HCT116 (cell line): Measurements from ENCODE around the gene CKAP2L. TPM values are rescaled to one million over a fixed set of nuclear protein-coding genes. Genes with fewer than 3 reads are reported as not detected.

Experiments used
- ATAC-seq: fragments of 200-7000 bp; cut with Tn5 transposase; 2 replicates; pipeline ENCODE4 v1.9.1; 2020; ENCODE audit warnings: mild to moderate bottlenecking, moderate library complexity
- BruUV-seq: library from RNA; stranded (reverse); fragments of 400-500 nt; replicated peaks from 2 replicates; lab custom pipeline; 2021; lab: Mats Ljungman, UMichigan
- CTCF ChIA-PET: fragments of 300-600 bp; sonication (Branson Sonifier 250); formaldehyde crosslinking; loops from one replicate; lab custom pipeline; 2021; ENCODE audit warnings: antibody characterized with exemption; lab: Charles Lee
- POLR2A ChIA-PET: fragments of 300-600, 350-600 bp; sonication (Branson Sonifier 250); formaldehyde crosslinking; loops from one replicate; lab custom pipeline; 2021; ENCODE audit warnings: antibody characterized with exemption; lab: Charles Lee
- RAD21 ChIA-PET, 2 experiments: fragments of 300-600 bp; sonication (Branson Sonifier 250); formaldehyde crosslinking; loops; one replicate each; lab custom pipeline; 2023; ENCODE audit warnings: low total read pairs in 2 of 2; ENCODE audit not compliant: uncharacterized antibody in 2 of 2, unreplicated experiment in 2 of 2, low non-redundant PET in 1 of 2; lab: Charles Lee
- DNase-seq: peaks from one replicate; pipeline ENCODE4 v3.0.0-alpha.2; 2010; ENCODE audit warnings: low read depth, low spot score
- H2AFZ ChIP-seq: fragments of 200-600 bp; shearing (Covaris generic), sonication (generic); 2 replicates; pipeline ENCODE4 v1.6.1; 2017; ENCODE audit warnings: low read depth, mixed run types, mixed read lengths, antibody characterized with exemption, low read length; ENCODE audit not compliant: poor library complexity, severe bottlenecking
- H3K27ac ChIP-seq: 2 replicates; pipeline ENCODE4 v1.5.1; 2012; ENCODE audit warnings: low read depth, low read length
- H3K27me3 ChIP-seq: fragments of 200-600 bp; sonication (generic); 2 replicates; pipeline ENCODE4 v1.6.1; 2016; ENCODE audit warnings: mixed run types, low read length, mixed read lengths; ENCODE audit not compliant: insufficient read depth
- H3K36me3 ChIP-seq, 2 experiments: fragments of 200-500 bp in 1 of 2; fragments of 200-600 bp in 1 of 2; sonication (Bioruptor generic) in 1 of 2; sonication (generic) in 1 of 2; 2 replicates each; pipeline versions ENCODE4 v1.5.1 to v1.6.1; 2014 to 2016; ENCODE audit warnings: low read length in 2 of 2, inconsistent platforms in 1 of 2, mixed read lengths in 1 of 2, mixed run types in 1 of 2; ENCODE audit not compliant: insufficient read depth in 2 of 2, control insufficient read depth in 1 of 2
- H3K4me1 ChIP-seq, 2 experiments: fragments of 200-600 bp in 1 of 2; sonication (generic) in 1 of 2; 2 replicates each; pipeline versions ENCODE4 v1.5.1 to v1.6.1; 2012 to 2017; ENCODE audit warnings: low read length in 2 of 2, inconsistent platforms in 1 of 2, mild to moderate bottlenecking in 1 of 2, mixed read lengths in 1 of 2, mixed run types in 1 of 2, moderate library complexity in 1 of 2; ENCODE audit not compliant: insufficient read depth in 2 of 2, control insufficient read depth in 1 of 2
- H3K4me2 ChIP-seq: fragments of 200-600 bp; sonication (generic); 2 replicates; pipeline ENCODE4 v1.6.1; 2017; ENCODE audit warnings: mixed run types, low read length, mixed read lengths
- H3K4me3 ChIP-seq, 2 experiments: fragments of 200-600 bp in 1 of 2; sonication (generic) in 1 of 2; replicated peaks in 1 of 2; 2 replicates each; pipeline ENCODE4 v1.5.1; 2011 to 2016; ENCODE audit warnings: low read length in 2 of 2, control low read depth in 1 of 2, low read depth in 1 of 2, mild to moderate bottlenecking in 1 of 2, mixed read lengths in 1 of 2, mixed run types in 1 of 2
- H3K79me2 ChIP-seq: fragments of 200-600 bp; sonication (generic); 2 replicates; pipeline ENCODE4 v1.6.1; 2017; ENCODE audit warnings: mild to moderate bottlenecking, mixed run types, low read length, moderate library complexity, mixed read lengths; ENCODE audit not compliant: insufficient read depth
- H3K9ac ChIP-seq: fragments of 200-600 bp; sonication (generic); 2 replicates; pipeline ENCODE4 v1.6.1; 2016; ENCODE audit warnings: low read length, mixed read lengths
- H3K9me2 ChIP-seq: fragments of 200-600 bp; sonication (generic), shearing (Covaris generic); 2 replicates; pipeline ENCODE4 v1.6.1; 2017; ENCODE audit warnings: mixed run types, mild to moderate bottlenecking, moderate library complexity; ENCODE audit not compliant: insufficient read depth
- H3K9me3 ChIP-seq, 2 experiments: fragments of 200-500 bp in 1 of 2; fragments of 200-600 bp in 1 of 2; sonication (Bioruptor generic) in 1 of 2; sonication (generic) in 1 of 2; 2 replicates each; pipeline ENCODE4 v1.6.1; 2014 to 2017; ENCODE audit warnings: low read length in 2 of 2, mixed read lengths in 2 of 2, inconsistent platforms in 1 of 2, low read depth in 1 of 2, mild to moderate bottlenecking in 1 of 2, mixed run types in 1 of 2, moderate library complexity in 1 of 2; ENCODE audit not compliant: control insufficient read depth in 1 of 2, insufficient read depth in 1 of 2
- H4K20me1 ChIP-seq: fragments of 200-600 bp; sonication (generic), shearing (Covaris generic); 2 replicates; pipeline ENCODE4 v1.6.1; 2017; ENCODE audit warnings: mixed run types, mild to moderate bottlenecking, moderate library complexity; ENCODE audit not compliant: insufficient read depth
- CEBPB ChIP-seq: IDR thresholded peaks from 2 replicates; pipeline ENCODE4 v1.6.1; 2012; ENCODE audit warnings: low read depth
- CTCF ChIP-seq, 3 experiments: fragments of 200-600 bp in 1 of 3; sonication (generic) in 1 of 3; IDR thresholded peaks in 2 of 3; conservative IDR thresholded peaks in 1 of 3; 2 replicates each; pipeline ENCODE4 v1.5.1; 2012 to 2017; ENCODE audit warnings: low read depth in 2 of 3, low read length in 2 of 3, antibody characterized with exemption in 1 of 3, borderline replicate concordance in 1 of 3, control low read depth in 1 of 3, mild to moderate bottlenecking in 1 of 3, mixed read lengths in 1 of 3, mixed run types in 1 of 3, moderate library complexity in 1 of 3; ENCODE audit not compliant: insufficient read depth in 1 of 3
- EGR1 ChIP-seq: IDR thresholded peaks from 2 replicates; pipeline ENCODE4 v1.6.1; 2012; ENCODE audit warnings: low read depth
- MAX ChIP-seq: IDR thresholded peaks from 2 replicates; pipeline ENCODE4 v1.6.1; 2012
- RAD21 ChIP-seq: IDR thresholded peaks from 2 replicates; pipeline ENCODE4 v1.6.1; 2012; ENCODE audit warnings: low read depth, mild to moderate bottlenecking
- REST ChIP-seq: IDR thresholded peaks from 2 replicates; pipeline ENCODE4 v1.6.1; 2012; ENCODE audit warnings: low read depth
- SRF ChIP-seq: IDR thresholded peaks from 2 replicates; pipeline ENCODE4 v1.6.1; 2012; ENCODE audit warnings: low read depth
- TCF7L2 ChIP-seq: IDR thresholded peaks from 2 replicates; pipeline ENCODE4 v1.7.0; 2011; ENCODE audit warnings: borderline replicate concordance, inconsistent platforms; ENCODE audit not compliant: insufficient read depth, insufficient read length; ENCODE audit errors: extremely low read depth
- intact Hi-C: fragments of 100-400 bp; cut with micrococcal nuclease; formaldehyde crosslinking; loops from 2 replicates; pipeline ENCODE4 v1.10.0; 2022
- total RNA-seq: library from RNA; stranded (reverse); gene quantifications from one replicate; pipeline ENCODE4 v1.2.1, GENCODE V29; 2021; ENCODE audit not compliant: unreplicated experiment

Gene CKAP2L
- total RNA-seq, 1 experiment from 2014 or later, result 27.5 TPM

- no peak for TF ChIP-seq REST
- no peak for TF ChIP-seq CTCF (IDR thresholded peaks at IDR 0.05 in 2 of 3, conservative IDR thresholded peaks at IDR 0.05 in 1 of 3; ENCODE audit: borderline replicate concordance in 1 of 3, insufficient read depth in 1 of 3, low read depth in 2 of 3, low read length in 2 of 3)
- no peak for TF ChIP-seq SRF
- TF ChIP-seq RAD21, result no peak
- TF ChIP-seq TCF7L2, result no peak
- TF ChIP-seq, all 23 proteins: peak for 0
These were observed 32.9 kb downstream of the CKAP2L start (continued) for GRCh38 chr2:112731479-112731878.

GRCh38 chr2:112730791-112731190 is 33.6 kb downstream of the CKAP2L start:
- Histone ChIP-seq H3K9me2 (no peaks in the 10 kb centered on the region), H3K9me3 (no peaks in the 10 kb centered on the region), H3K9ac (no peak overlapping the region), H3K27ac (no peak overlapping the region), H3K4me1 (peaks cover 8 to 14% of the 10 kb centered on the region in 2 experiments), H3K4me2 (no peak overlapping the region), H3K27me3 (no peaks in the 10 kb centered on the region), H4K20me1 (no peaks in the 10 kb centered on the region), H3K79me2 (no peaks in the 10 kb centered on the region), H2AFZ (no peak overlapping the region), H3K4me3 (no peak overlapping the region), H3K36me3 (no peaks in the 10 kb centered on the region)
- ChIA-PET CTCF (interaction anchor here (1.3 kb wide), 1 partner anchor 211 kb away, joined by 4 read pairs; no protein-coding TSS in a partner anchor), RAD21 (no interaction called here), POLR2A (no interaction called here)
- TF ChIP-seq RAD21, result no peak
- no peak for TF ChIP-seq EGR1
- no peak for TF ChIP-seq CEBPB
- TF ChIP-seq MAX, result no peak
- BruUV-seq, result no TSS peak
- intact Hi-C loops, result no loop called here
- DNase-seq (no peak), ATAC-seq (no peak)
